Measurements from ENCODE around the gene SH3PXD2A. TPM values are rescaled to one million over a fixed set of nuclear protein-coding genes. Genes with fewer than 3 reads are reported as not detected.

Gene SH3PXD2A
- total RNA-seq, 1 experiment from 2014 or later, result 4.5 TPM

DNA sequence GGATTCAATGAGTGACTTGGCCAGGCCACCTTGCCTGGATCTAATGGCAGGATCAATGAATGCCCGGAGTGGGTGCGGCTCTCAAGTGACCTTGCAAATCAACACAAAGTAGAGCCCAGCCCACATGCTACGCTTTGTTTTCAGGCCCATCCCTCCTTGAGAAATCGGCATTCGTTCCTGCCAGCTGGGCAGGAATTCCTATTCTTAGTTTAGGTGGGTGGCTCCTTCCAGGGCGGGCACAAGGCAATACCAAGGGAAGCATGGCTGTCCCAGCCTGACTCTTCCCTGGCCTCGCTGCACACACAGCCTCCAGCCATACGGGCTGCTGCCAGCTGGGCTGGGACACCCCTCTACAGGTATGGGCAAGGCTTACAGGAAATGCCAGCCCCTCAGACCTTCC is 119.3 kb downstream of the SH3PXD2A start:
- Mint-ChIP-seq H3K9me3 (no peaks in the 10 kb centered on the region; a peak in 1 of 5 replicates), H3K27ac (no peak overlapping the region; a peak in 1 of 7 replicates), H3K4me1 (peaks cover 38 to 54% of the 10 kb centered on the region in 2 experiments), H3K27me3 (ENCODE audit: low read depth) (no peaks in the 10 kb centered on the region), H3K36me3 (ENCODE audit: insufficient read depth in 1 of 3, low read depth in 3 of 3) (no peaks in the 10 kb centered on the region; a peak in 1 of 7 replicates), H3K4me3 (no peak overlapping the region)
- no peak overlapping the region for H3T11ph ChIP-seq (ENCODE audit: low read length)
- no peaks in the 10 kb centered on the region for H3K27me3 ChIP-seq (ENCODE audit: insufficient read depth, low read length)
- H3K23ac ChIP-seq (ENCODE audit: insufficient read length, low read depth, low read length), result no peak overlapping the region
- WGBS (ENCODE audit: extremely low coverage, insufficient read length, low lambda C conversion rate), result no CpG with 5 or more reads among the region's 8 CpGs
- H3K79me1 ChIP-seq (ENCODE audit: insufficient read depth, low read depth, low read length, poor library complexity, severe bottlenecking), result no peaks in the 10 kb centered on the region
- H3K27ac ChIP-seq (ENCODE audit: insufficient read length, low read depth, low read length), result no peak overlapping the region
- H2BK12ac ChIP-seq (ENCODE audit: insufficient read length, low read depth, low read length), result no peak overlapping the region
- no peaks in the 10 kb centered on the region for H3K9me3 ChIP-seq (ENCODE audit: control insufficient read depth, low read depth, low read length)
- no peak overlapping the region for H2BK20ac ChIP-seq (ENCODE audit: low read depth, low read length, poor library complexity, severe bottlenecking)
- H2BK5ac ChIP-seq (ENCODE audit: insufficient read length, low read length), result no peak overlapping the region
- no peak overlapping the region for H3K4me2 ChIP-seq (ENCODE audit: insufficient read depth, insufficient read length, low read length)
- no peak overlapping the region for H2AK5ac ChIP-seq (ENCODE audit: insufficient read length, low read length)
- no peaks in the 10 kb centered on the region for H3K23me2 ChIP-seq (ENCODE audit: insufficient read length, low read depth, low read length, poor library complexity, severe bottlenecking)
- no peaks in the 10 kb centered on the region for H3K4me1 ChIP-seq (ENCODE audit: insufficient read depth, low read length)
- no peak for TF ChIP-seq CTCF (conservative IDR thresholded peaks at IDR 0.05)
- no peaks in the 10 kb centered on the region for H3K79me2 ChIP-seq (ENCODE audit: insufficient read depth, low read length)
- H3K9ac ChIP-seq (ENCODE audit: extremely low read depth, insufficient read length, low read length), result no peak overlapping the region
- no peak for DNase-seq
- H3K4ac ChIP-seq (ENCODE audit: low read depth, low read length), result no peak overlapping the region
- H3K14ac ChIP-seq (ENCODE audit: insufficient read depth, low read length), result no peak overlapping the region
- H4K5ac ChIP-seq (ENCODE audit: insufficient read length, low read depth, low read length), result no peak overlapping the region
- no peak overlapping the region for H2AFZ ChIP-seq (ENCODE audit: low read length)
- H4K91ac ChIP-seq (ENCODE audit: insufficient read length, low read depth, low read length), result no peak overlapping the region
- H4K8ac ChIP-seq (replicated peaks; ENCODE audit: insufficient read length, low read depth, low read length), result no peak overlapping the region
- H2BK15ac ChIP-seq (ENCODE audit: low read depth, low read length), result no peak overlapping the region
- H2BK120ac ChIP-seq (ENCODE audit: low read depth, low read length, poor library complexity, severe bottlenecking), result no peak overlapping the region
- peak overlapping the region; percentile 22 for H3K18ac ChIP-seq (ENCODE audit: insufficient read length, low read depth, low read length)
- no peak overlapping the region for H3K56ac ChIP-seq (ENCODE audit: insufficient read length, low read depth, low read length)
- H4K20me1 ChIP-seq (ENCODE audit: control insufficient read depth, insufficient read depth, insufficient read length), result no peaks in the 10 kb centered on the region

All from H9 (cell line).